Hippocampal formation (tissue), 2 donors: Measurements from ENCODE around the gene KRTAP10-6.
"Not testable (repeated sequence)": the region's sequence is repeated elsewhere in the genome, so short reads cannot be mapped to it uniquely, and the experiment has no call there.

Experiments
- DNase-seq, 2 donors: peaks; one replicate each; lab custom pipeline; 2025; lab: John Stamatoyannopoulos, UW

The KRTAP10-6 gene

GRCh38 chr21:44599264-44600029 lies 7.1 kb upstream of the KRTAP10-6 start:
- no peak for DNase-seq

- no peak for DNase-seq
These were observed 5.8 kb upstream of the KRTAP10-6 start for GRCh38 chr21:44598061-44598460.

- DNase-seq: no peak
These were observed 3.9 kb upstream of the KRTAP10-6 start for GRCh38 chr21:44596068-44596725.

GRCh38 chr21:44595524-44595923 lies 3.2 kb upstream of the KRTAP10-6 start:
- DNase-seq: no peak

GRCh38 chr21:44594406-44594916 lies 2.2 kb upstream of the KRTAP10-6 start:
- no peak for DNase-seq

- no peak for DNase-seq
These were observed 1.5 kb upstream of the KRTAP10-6 start for GRCh38 chr21:44593598-44594405.

GRCh38 chr21:44591801-44592130 lies 539 bp downstream of the KRTAP10-6 start:
- DNase-seq: not testable (repeated sequence)

- DNase-seq: not testable (repeated sequence)
These were observed 1.2 kb downstream of the KRTAP10-6 start for GRCh38 chr21:44590897-44591800.

- no peak for DNase-seq
These were observed 2.0 kb downstream of the KRTAP10-6 start for GRCh38 chr21:44590311-44590721.

GRCh38 chr21:44589586-44590305 lies 2.6 kb downstream of the KRTAP10-6 start:
- no peak for DNase-seq

- DNase-seq: no peak
These were observed 3.2 kb downstream of the KRTAP10-6 start for GRCh38 chr21:44589094-44589493.

GRCh38 chr21:44585892-44586291 lies 6.4 kb downstream of the KRTAP10-6 start:
- no peak for DNase-seq

GRCh38 chr21:44583800-44584147 lies 8.5 kb downstream of the KRTAP10-6 start:
- no peak for DNase-seq

- no peak for DNase-seq
These were observed 9.1 kb downstream of the KRTAP10-6 start for GRCh38 chr21:44583089-44583799.

- no peak for DNase-seq
These were observed 10.2 kb downstream of the KRTAP10-6 start for GRCh38 chr21:44582055-44582454.

GRCh38 chr21:44581158-44581557 lies 11.1 kb downstream of the KRTAP10-6 start:
- no peak for DNase-seq

GRCh38 chr21:44580231-44580821 lies 12.0 kb downstream of the KRTAP10-6 start, which contains the start of gene KRTAP10-5:
KRTAP10-5 (minus strand) TSS chr21:44580604; CDS start chr21:44580578, 26 bp downstream.
- DNase-seq: not testable (repeated sequence)

- DNase-seq: no peak
These were observed 12.5 kb downstream of the KRTAP10-6 start for GRCh38 chr21:44579833-44580144.

- DNase-seq: no peak
These were observed 13.1 kb downstream of the KRTAP10-6 start for GRCh38 chr21:44579056-44579832.
